ENCODE measurements around the gene DAGLB. TPM values are rescaled to one million over a fixed set of nuclear protein-coding genes. Genes with fewer than 3 reads are reported as not detected.

Gene DAGLB
- total RNA-seq, 2 experiments from 2014 or later = 22.0 to 22.9 TPM

GRCh38 chr7:6489612-6490011, 41.9 kb upstream of the DAGLB start:
- DNase-seq = no peak

GRCh38 chr7:6487184-6487545, 39.4 kb upstream of the DAGLB start:
- intact Hi-C loops (cut with DNase I, micrococcal nuclease) = no loop called here
- peaks cover 21% of the 10 kb centered on the region for H3K4me1 ChIP-seq (ENCODE audit: insufficient read depth, low read length)
- ATAC-seq (ENCODE audit: poor library complexity) (no peak), DNase-seq (no peak)
- Mint-ChIP-seq H3K4me3 (peak overlapping the region; percentile 48), H3K27me3 (peaks cover 5% of the 10 kb centered on the region), H3K9me3 (no peaks in the 10 kb centered on the region), H3K27ac (peak overlapping the region; percentile 53), H3K36me3 (ENCODE audit: low read depth) (peaks cover 11% of the 10 kb centered on the region), H3K4me1 (ENCODE audit: low read depth) (peaks cover 19% of the 10 kb centered on the region)
- H3K4me3 ChIP-seq (ENCODE audit: low read length) = no peak overlapping the region
- CTCF ChIA-PET = no interaction called here
- POLR2A ChIA-PET = no interaction called here
- H3K9me3 ChIP-seq (ENCODE audit: control insufficient read depth in 1 of 2, insufficient read depth in 1 of 2, low read length in 2 of 2) = no peaks in the 10 kb centered on the region
- H3K27me3 ChIP-seq (ENCODE audit: control insufficient read depth in 1 of 2, insufficient read depth in 2 of 2, low read length in 2 of 2) = no peaks in the 10 kb centered on the region
- no peak for TF ChIP-seq CTCF (IDR thresholded peaks at IDR 0.05)
- no peaks in the 10 kb centered on the region for H3K36me3 ChIP-seq (ENCODE audit: insufficient read depth, low read length)
- H3K27ac ChIP-seq (ENCODE audit: low read depth in 1 of 2, low read length in 2 of 2) = no peak overlapping the region

More at GRCh38 chr7:6489612-6490011, 41.9 kb upstream of the DAGLB start:
- ChIA-PET CTCF (no interaction called here), POLR2A (interaction anchor here (0.6 kb wide), 1 partner anchor 42 kb away, joined by 3 read pairs; the partner anchor contains the start of gene DAGLB)
- H3K27me3 ChIP-seq (ENCODE audit: control insufficient read depth in 1 of 2, insufficient read depth in 2 of 2, low read length in 2 of 2) = no peaks in the 10 kb centered on the region
- Mint-ChIP-seq H3K27me3 (peaks cover 5% of the 10 kb centered on the region), H3K4me3 (no peak overlapping the region), H3K4me1 (ENCODE audit: low read depth) (peaks cover 3% of the 10 kb centered on the region), H3K27ac (no peak overlapping the region), H3K9me3 (no peaks in the 10 kb centered on the region), H3K36me3 (ENCODE audit: low read depth) (no peaks in the 10 kb centered on the region)
- ATAC-seq (ENCODE audit: poor library complexity) = no peak
- H3K36me3 ChIP-seq (ENCODE audit: insufficient read depth, low read length) = no peaks in the 10 kb centered on the region
- TF ChIP-seq CTCF (IDR thresholded peaks at IDR 0.05) = no peak
- no peaks in the 10 kb centered on the region for H3K9me3 ChIP-seq (ENCODE audit: control insufficient read depth in 1 of 2, insufficient read depth in 1 of 2, low read length in 2 of 2)
- intact Hi-C loops (cut with DNase I, micrococcal nuclease) = no loop called here
- H3K4me3 ChIP-seq (ENCODE audit: low read length) = no peak overlapping the region
- peaks cover 4% of the 10 kb centered on the region for H3K4me1 ChIP-seq (ENCODE audit: insufficient read depth, low read length)
- no peak overlapping the region for H3K27ac ChIP-seq (ENCODE audit: low read depth in 1 of 2, low read length in 2 of 2)

GRCh38 chr7:6486438-6487183, 38.9 kb upstream of the DAGLB start:
- DNase-seq (no peak), ATAC-seq (ENCODE audit: poor library complexity) (no peak)
- Mint-ChIP-seq H3K27me3 (peaks cover 5% of the 10 kb centered on the region), H3K27ac (no peak overlapping the region), H3K36me3 (ENCODE audit: low read depth) (peaks cover 13% of the 10 kb centered on the region), H3K9me3 (no peaks in the 10 kb centered on the region), H3K4me3 (peak overlapping the region; percentile 45), H3K4me1 (ENCODE audit: low read depth) (peaks cover 25% of the 10 kb centered on the region)
- no peaks in the 10 kb centered on the region for H3K9me3 ChIP-seq (ENCODE audit: control insufficient read depth in 1 of 2, insufficient read depth in 1 of 2, low read length in 2 of 2)
- peaks cover 26% of the 10 kb centered on the region for H3K4me1 ChIP-seq (ENCODE audit: insufficient read depth, low read length)
- no peak for TF ChIP-seq CTCF (IDR thresholded peaks at IDR 0.05)
- CTCF ChIA-PET = interaction anchor here (1.5 kb wide), 1 partner anchor 103 kb away, joined by 3 read pairs; the partner anchor contains the start of gene INTS15
- H3K27me3 ChIP-seq (ENCODE audit: control insufficient read depth in 1 of 2, insufficient read depth in 2 of 2, low read length in 2 of 2) = no peaks in the 10 kb centered on the region
- intact Hi-C loops (cut with DNase I, micrococcal nuclease) = no loop called here
- no peak overlapping the region for H3K27ac ChIP-seq (ENCODE audit: low read depth in 1 of 2, low read length in 2 of 2)
- H3K4me3 ChIP-seq (ENCODE audit: low read length) = no peak overlapping the region
- POLR2A ChIA-PET = no interaction called here
- no peaks in the 10 kb centered on the region for H3K36me3 ChIP-seq (ENCODE audit: insufficient read depth, low read length)
